Loucy (cell line): ENCODE results near the gene TMEM132C.

Source experiments
- H2AFZ ChIP-seq: fragments of 200-600 bp; sonication (generic); 2 replicates; pipeline ENCODE4 v1.6.0; 2016; ENCODE audit warnings: antibody characterized with exemption, mild to moderate bottlenecking, low read length, moderate library complexity
- H3F3A ChIP-seq: fragments of 200-600 bp; 2 replicates; pipeline ENCODE4 v1.6.0; 2016; ENCODE audit warnings: antibody characterized with exemption, low read depth, mild to moderate bottlenecking
- H3K27me3 ChIP-seq: fragments of 200-600 bp; sonication (generic); 2 replicates; pipeline ENCODE4 v1.6.1; 2014; ENCODE audit warnings: low read length, mild to moderate bottlenecking; ENCODE audit not compliant: insufficient read depth, poor library complexity, severe bottlenecking
- H3K36me3 ChIP-seq: fragments of 200-600 bp; sonication (generic); 2 replicates; pipeline ENCODE4 v1.6.1; 2016; ENCODE audit warnings: low read length; ENCODE audit not compliant: insufficient read depth
- H3K4me1 ChIP-seq: fragments of 200-600 bp; sonication (generic); 2 replicates; pipeline ENCODE4 v1.5.1; 2014; ENCODE audit warnings: low read length, mild to moderate bottlenecking; ENCODE audit not compliant: insufficient read depth, poor library complexity, severe bottlenecking
- H3K4me2 ChIP-seq: fragments of 200-600 bp; sonication (generic); 2 replicates; pipeline ENCODE4 v1.6.0; 2014; ENCODE audit warnings: antibody characterized with exemption, low read length, low read depth, mild to moderate bottlenecking; ENCODE audit not compliant: poor library complexity, severe bottlenecking
- H3K4me3 ChIP-seq: fragments of 200-600 bp; sonication (generic); 2 replicates; pipeline ENCODE4 v1.5.1; 2014; ENCODE audit warnings: low read length, mild to moderate bottlenecking, mixed read lengths; ENCODE audit not compliant: poor library complexity, severe bottlenecking
- H3K79me2 ChIP-seq: fragments of 200-600 bp; sonication (generic); 2 replicates; pipeline ENCODE4 v1.6.1; 2014; ENCODE audit warnings: low read length; ENCODE audit not compliant: insufficient read depth
- H3K9ac ChIP-seq: fragments of 200-600 bp; sonication (generic); 2 replicates; pipeline ENCODE4 v1.6.0; 2014; ENCODE audit warnings: mild to moderate bottlenecking, low read depth, low read length, moderate library complexity; ENCODE audit not compliant: poor library complexity, severe bottlenecking
- H3K9me2 ChIP-seq: fragments of 200-600 bp; sonication (generic); replicated peaks from 2 replicates; pipeline ENCODE4 v1.6.1; 2016; ENCODE audit warnings: low read depth, low read length, mixed read lengths
- H3K9me3 ChIP-seq: fragments of 200-600 bp; sonication (generic); 2 replicates; pipeline ENCODE4 v1.6.1; 2014; ENCODE audit warnings: mild to moderate bottlenecking, antibody characterized with exemption, low read length, low read depth; ENCODE audit not compliant: insufficient read depth
- H4K20me1 ChIP-seq: fragments of 200-600 bp; sonication (generic); 2 replicates; pipeline ENCODE4 v1.6.0; 2014; ENCODE audit warnings: antibody characterized with exemption, low read length, mild to moderate bottlenecking; ENCODE audit not compliant: insufficient read depth, poor library complexity, severe bottlenecking
- CTCF ChIP-seq: fragments of 200-600 bp; sonication (generic); conservative IDR thresholded peaks from 2 replicates; pipeline ENCODE4 v1.5.1; 2014; ENCODE audit warnings: mild to moderate bottlenecking, antibody characterized with exemption, low read length
- EZH2phosphoT487 ChIP-seq: fragments of 200-600 bp; IDR thresholded peaks from 2 replicates; pipeline ENCODE4 v1.6.1; 2018; ENCODE audit warnings: antibody characterized with exemption, mild to moderate bottlenecking, moderate library complexity, borderline replicate concordance

The TMEM132C gene

GRCh38 chr12:128356547-128356946 is 89.6 kb downstream of the TMEM132C start:
- Histone ChIP-seq H3K27me3 (no peaks in the 10 kb centered on the region), H3K9ac (no peak overlapping the region), H3K4me3 (no peak overlapping the region), H3K9me3 (peaks cover 3% of the 10 kb centered on the region; the same call in 1 of the 2 replicates), H3K4me1 (no peaks in the 10 kb centered on the region), H2AFZ (no peak overlapping the region), H3K4me2 (no peak overlapping the region), H3K9me2 (no peaks in the 10 kb centered on the region), H3K79me2 (no peaks in the 10 kb centered on the region), H3F3A (no peaks in the 10 kb centered on the region), H3K36me3 (no peaks in the 10 kb centered on the region), H4K20me1 (no peaks in the 10 kb centered on the region)
- no peak for TF ChIP-seq EZH2phosphoT487
- no peak for TF ChIP-seq CTCF

GRCh38 chr12:128361400-128361995 is 94.5 kb downstream of the TMEM132C start:
- Histone ChIP-seq H3K9ac (no peak overlapping the region), H3K27me3 (no peaks in the 10 kb centered on the region), H3K79me2 (no peaks in the 10 kb centered on the region), H3K4me2 (no peak overlapping the region), H3K9me2 (no peaks in the 10 kb centered on the region), H3K4me3 (no peak overlapping the region), H3K36me3 (no peaks in the 10 kb centered on the region), H2AFZ (no peak overlapping the region), H3F3A (no peaks in the 10 kb centered on the region), H3K4me1 (no peaks in the 10 kb centered on the region), H4K20me1 (no peaks in the 10 kb centered on the region), H3K9me3 (no peaks in the 10 kb centered on the region)
- TF ChIP-seq EZH2phosphoT487 (no peak), CTCF (no peak)

- TF ChIP-seq CTCF (no peak), EZH2phosphoT487 (no peak)
- Histone ChIP-seq H3K4me3 (no peak overlapping the region), H3K27me3 (no peaks in the 10 kb centered on the region), H3K9ac (no peak overlapping the region), H3K4me1 (no peaks in the 10 kb centered on the region), H2AFZ (no peak overlapping the region), H3K79me2 (no peaks in the 10 kb centered on the region), H3K9me3 (no peaks in the 10 kb centered on the region), H3K9me2 (no peaks in the 10 kb centered on the region), H3K4me2 (no peak overlapping the region), H3K36me3 (no peaks in the 10 kb centered on the region), H3F3A (no peaks in the 10 kb centered on the region), H4K20me1 (no peaks in the 10 kb centered on the region)
Observed at GRCh38 chr12:128365032-128365431, 98.1 kb downstream of the TMEM132C start.
